ENCODE results near the gene TAF11.

GRCh38 chr6:34911822-34912221 is 24.0 kb upstream of the TAF11 start:
- TF ChIP-seq CTCF (IDR thresholded peaks at IDR 0.05) (no peak), POLR2AphosphoS5 (IDR thresholded peaks at IDR 0.05) (no peak)

All from transverse colon (tissue), 4 donors.